Fibroblast of peridontal ligament (primary cell): ENCODE data around the gene DENND1A.

Source experiments
- DNase-seq: peaks from one replicate; pipeline ENCODE4 v3.0.0-alpha.2; 2010; ENCODE audit errors: extremely low read depth

DENND1A gene

GRCh38 chr9:123772967-123773366 lies 157.0 kb downstream of the DENND1A start:
- no peak for DNase-seq

DNA sequence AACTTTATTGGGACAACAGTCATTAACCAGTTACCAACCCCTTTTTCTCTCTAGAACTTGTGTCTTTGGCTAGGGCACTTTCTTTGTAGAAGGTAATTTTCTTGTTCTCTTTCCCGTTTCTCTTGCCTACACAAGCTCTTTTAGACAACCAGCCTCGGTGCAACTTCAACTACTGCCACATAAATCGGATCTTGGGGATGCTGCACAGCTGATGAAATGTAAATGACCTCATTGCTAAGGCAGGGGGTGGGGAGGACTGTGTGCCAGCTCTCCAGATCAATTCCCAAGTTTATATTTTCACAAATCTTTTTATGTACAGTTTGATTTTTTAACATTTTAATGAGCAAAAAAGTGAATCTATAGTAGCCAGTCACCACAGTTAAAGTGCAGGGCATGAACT lies 157.6 kb downstream of the DENND1A start:
- peak; percentile 15 for DNase-seq

GRCh38 chr9:123771690-123772089 lies 158.2 kb downstream of the DENND1A start:
- DNase-seq, result no peak

DNA sequence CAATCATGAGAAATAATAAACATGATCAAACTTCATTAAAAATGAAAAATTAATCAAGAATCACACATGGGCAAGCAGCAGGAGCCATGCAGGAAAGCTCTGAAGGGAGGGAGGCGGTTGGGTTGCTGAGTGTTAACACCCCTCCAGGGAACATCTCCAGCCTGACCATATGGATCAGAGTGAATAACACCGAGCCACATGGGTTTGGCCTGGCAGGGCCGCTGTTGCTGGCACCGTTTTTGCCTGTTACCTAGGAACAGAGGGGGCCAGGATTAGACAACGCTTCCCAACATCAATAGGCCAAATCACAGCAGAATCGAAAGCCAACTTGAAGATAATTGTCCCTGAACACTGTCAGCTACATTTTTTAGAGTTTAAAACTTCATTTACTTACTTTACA lies 160.2 kb downstream of the DENND1A start:
- no peak for DNase-seq

DNA sequence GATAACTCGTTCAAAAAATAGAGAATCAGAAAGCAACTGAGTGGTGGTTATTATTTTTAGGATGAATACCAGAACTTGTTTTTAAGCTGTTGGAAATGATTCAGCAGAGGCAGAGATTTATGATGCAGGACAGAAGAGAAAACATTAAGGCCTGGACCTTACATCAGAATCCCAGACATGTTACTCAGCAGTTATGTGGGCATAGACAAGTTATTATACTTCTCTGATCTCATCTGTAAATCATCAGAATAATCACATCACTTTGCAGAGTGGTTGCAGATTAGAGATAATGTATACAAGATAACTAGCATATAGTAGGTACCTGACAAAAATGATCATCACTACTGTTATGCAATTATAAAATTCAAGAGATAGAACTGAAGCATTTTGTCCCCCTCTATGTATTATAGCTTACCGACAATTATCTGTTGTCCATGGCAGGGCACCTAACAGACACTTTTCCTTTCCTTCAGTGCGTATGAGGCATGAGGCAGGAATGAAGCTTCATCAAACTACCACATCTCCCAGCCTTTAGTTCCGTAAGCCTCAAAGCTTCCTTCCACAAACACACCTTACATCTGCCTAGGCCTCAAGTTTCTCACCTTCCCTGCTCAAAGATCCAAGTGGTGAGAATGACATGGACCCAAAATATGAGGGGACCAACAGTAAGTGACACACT lies 165.9 kb downstream of the DENND1A start:
- peak; percentile 79 for DNase-seq

GRCh38 chr9:123761905-123762605 lies 167.9 kb downstream of the DENND1A start:
- DNase-seq, result no peak

GRCh38 chr9:123757960-123758359 lies 172.0 kb downstream of the DENND1A start:
- no peak for DNase-seq

DNA sequence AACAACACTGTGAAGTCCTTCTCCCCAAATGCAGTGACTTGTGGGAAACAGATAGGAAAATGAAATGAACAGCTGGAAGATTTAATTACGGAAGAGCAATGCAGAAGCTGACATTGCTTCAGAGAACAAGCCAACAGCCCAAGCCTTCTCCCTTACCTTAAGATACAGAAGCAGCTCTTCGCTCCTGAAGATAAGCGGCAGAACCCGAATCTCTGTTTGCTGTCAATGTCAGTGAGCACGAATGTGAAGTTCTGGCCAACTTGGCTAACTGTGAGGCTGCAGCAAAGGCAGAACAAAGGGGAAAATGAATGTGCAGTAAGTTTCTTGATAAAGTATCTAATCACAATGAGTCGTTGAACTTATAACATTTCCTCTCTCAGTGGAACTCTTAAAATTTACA lies 172.4 kb downstream of the DENND1A start:
- DNase-seq, result no peak

GRCh38 chr9:123756484-123757106 lies 173.3 kb downstream of the DENND1A start:
- no peak for DNase-seq

- DNase-seq, result no peak
Observed at GRCh38 chr9:123753669-123754258, 176.2 kb downstream of the DENND1A start.

- no peak for DNase-seq
Observed at GRCh38 chr9:123753016-123753415, 176.9 kb downstream of the DENND1A start.

GRCh38 chr9:123749580-123750202 lies 180.2 kb downstream of the DENND1A start:
- no peak for DNase-seq

DNA sequence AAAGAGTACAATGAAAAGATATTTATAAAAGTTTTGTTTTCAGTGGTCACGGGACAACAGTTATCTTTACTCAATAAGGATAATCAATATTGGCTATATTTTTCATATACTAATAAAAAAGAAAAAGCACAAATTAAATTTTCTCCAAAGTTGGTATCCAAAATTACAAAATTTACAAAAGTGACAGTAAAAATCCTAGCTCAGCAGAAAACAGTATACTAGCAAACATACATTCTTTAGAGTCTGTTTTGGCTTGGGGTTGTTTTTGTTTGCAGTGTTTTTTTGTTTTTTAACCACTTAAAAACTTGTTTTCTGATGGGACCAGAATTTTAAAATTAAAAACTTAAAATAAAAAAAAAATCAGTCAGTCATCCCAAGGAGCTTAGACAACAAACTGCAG lies 183.2 kb downstream of the DENND1A start:
- no peak for DNase-seq

DNA sequence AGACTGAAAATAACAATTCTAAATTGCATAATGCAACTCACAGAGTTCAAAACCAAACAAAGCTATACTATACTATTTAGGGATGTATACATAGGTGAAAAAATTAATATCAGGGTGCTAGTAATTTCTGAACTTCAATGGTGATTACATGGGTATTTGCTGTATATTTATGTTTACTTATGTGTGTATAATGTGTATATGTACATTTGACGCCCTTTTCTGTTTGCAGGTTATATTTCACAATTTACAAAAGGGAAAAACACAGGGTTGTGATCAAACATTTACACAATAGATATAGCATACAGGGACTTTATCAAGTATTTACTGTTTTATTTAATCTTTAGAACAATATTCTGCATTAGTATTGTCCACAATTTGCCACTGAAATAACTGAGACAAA lies 184.0 kb downstream of the DENND1A start:
- no peak for DNase-seq

GRCh38 chr9:123745451-123745850 lies 184.5 kb downstream of the DENND1A start:
- no peak for DNase-seq

- DNase-seq, result no peak
Observed at GRCh38 chr9:123743737-123744136, 186.2 kb downstream of the DENND1A start.

GRCh38 chr9:123742009-123742767 lies 187.7 kb downstream of the DENND1A start:
- DNase-seq, result peak; percentile 92

GRCh38 chr9:123741214-123741613 lies 188.7 kb downstream of the DENND1A start:
- DNase-seq, result no peak

GRCh38 chr9:123739902-123740301 lies 190.0 kb downstream of the DENND1A start:
- DNase-seq, result no peak

- DNase-seq, result no peak
Observed at GRCh38 chr9:123739387-123739786, 190.5 kb downstream of the DENND1A start.

- DNase-seq, result no peak
Observed at GRCh38 chr9:123738648-123739047, 191.3 kb downstream of the DENND1A start.
